SH-SY5Y (cell line): ENCODE data around the gene ANKRD55.

Experiments
- GATA2 ChIP-seq: IDR thresholded peaks from 2 replicates; pipeline ENCODE4 v1.6.1; 2011; ENCODE audit warnings: mild to moderate bottlenecking, low read depth, low read length
- GATA3 ChIP-seq: IDR thresholded peaks from 2 replicates; pipeline ENCODE4 v1.6.1; 2011; ENCODE audit warnings: low read depth, mild to moderate bottlenecking, low read length, moderate library complexity

- TF ChIP-seq GATA3 = no peak
- no peak for TF ChIP-seq GATA2
Measured at GRCh38 chr5:56277573-56277972, 44.4 kb upstream of the ANKRD55 start.
